ENCODE data around the gene LRRC73. TPM values are rescaled to one million over a fixed set of nuclear protein-coding genes. Genes with fewer than 3 reads are reported as not detected.

LRRC73 gene, protein sequence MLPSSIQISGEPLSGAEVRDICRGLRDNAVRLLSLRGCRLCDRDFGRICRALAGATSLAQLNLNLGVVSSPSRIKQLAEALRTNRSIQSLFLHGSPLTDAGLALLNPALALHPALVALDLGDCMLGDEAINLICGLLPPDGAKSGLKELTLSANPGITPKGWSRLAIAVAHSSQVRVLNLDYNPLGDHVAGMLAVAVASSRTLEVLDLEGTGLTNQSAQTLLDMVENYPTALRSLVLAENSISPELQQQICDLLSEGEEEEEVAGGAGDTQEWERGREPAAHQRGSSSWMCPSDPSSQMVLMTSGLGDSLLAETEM
- 0.56 to 0.96 TPM (median 0.95 TPM) in 5 replicates for total RNA-seq (2022; extraction: Qiagen RNA extraction)

GRCh38 chr6:43509984-43510826 is at the start of gene LRRC73:
Gene LRRC73 (minus strand): TSS chr6:43510346. CDS start chr6:43509785, 561 bp downstream.

DNA sequence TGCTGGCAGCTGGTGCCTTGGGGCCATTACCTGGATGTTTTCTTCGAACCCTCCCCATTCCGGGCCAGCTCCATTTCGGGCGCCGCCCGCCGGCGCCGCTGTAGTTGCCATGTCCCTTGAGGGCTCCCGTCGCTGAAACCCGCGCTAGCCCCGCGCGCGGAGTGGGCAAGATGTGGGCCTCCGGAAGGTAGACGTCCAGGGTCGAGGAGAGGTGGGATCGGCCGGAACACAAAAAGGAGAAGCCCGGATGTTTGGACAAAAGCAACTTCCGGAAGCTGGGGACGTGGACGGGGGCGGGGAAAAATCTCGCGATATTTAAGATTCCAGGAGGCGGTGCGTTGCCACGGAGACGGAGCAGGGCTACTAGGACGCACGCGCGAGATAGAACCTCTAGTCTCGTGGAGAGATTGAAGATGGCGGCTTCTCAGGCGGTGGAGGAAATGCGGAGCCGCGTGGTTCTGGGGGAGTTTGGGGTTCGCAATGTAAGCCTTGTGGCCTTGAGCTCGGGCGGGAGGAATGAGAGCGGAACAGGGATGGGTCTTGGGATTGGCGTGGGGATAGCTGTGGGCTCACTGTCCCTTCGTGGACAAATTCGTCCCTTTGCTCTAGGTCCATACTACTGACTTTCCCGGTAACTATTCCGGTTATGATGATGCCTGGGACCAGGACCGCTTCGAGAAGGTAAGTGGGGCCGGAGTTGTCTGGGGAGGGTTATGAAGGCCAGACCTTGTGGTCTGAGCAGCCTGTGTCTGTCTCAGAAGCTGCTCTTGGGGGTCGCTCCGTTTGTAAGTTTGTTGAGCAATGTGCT is 6.8 kb upstream of the LRRC73 start, which contains the start of the genes POLR1C and YIPF3:
Gene POLR1C, plus strand, starts transcription at position 393 of the 808 bp plus-strand sequence. Its CDS starts 21 bp downstream, at position 414.
Gene YIPF3, minus strand, starts transcription at position 230 of the 808 bp plus-strand sequence. Its CDS starts 119 bp downstream, at position 111.

GRCh38 chr6:43477235-43478007 is 32.7 kb downstream of the LRRC73 start, which contains the start of gene TJAP1:
Gene TJAP1 (plus strand): TSS chr6:43477570. CDS start chr6:43499002, 21,432 bp downstream.

Other genes starting within 250 kb of the LRRC73 start
- gene SLC22A7, start 212.1 kb downstream of the LRRC73 start, total RNA-seq (2022; extraction: Qiagen RNA extraction) = not detected in 5 replicates
- gene CRIP3, start 201.5 kb downstream of the LRRC73 start, total RNA-seq (2022; extraction: Qiagen RNA extraction) = 0.11 to 0.71 TPM (median 0.28 TPM) in 5 replicates
- gene ZNF318, start 140.7 kb downstream of the LRRC73 start, total RNA-seq (2022; extraction: Qiagen RNA extraction) = 4.1 to 6.3 TPM (median 5.9 TPM) in 5 replicates
- 4.4 to 10.1 TPM (median 9.4 TPM) in 5 replicates for gene ABCC10, start 82.8 kb downstream of the LRRC73 start, total RNA-seq (2022; extraction: Qiagen RNA extraction)
- 4.5 to 7.3 TPM (median 7.0 TPM) in 5 replicates for gene DLK2, start 54.8 kb downstream of the LRRC73 start, total RNA-seq (2022; extraction: Qiagen RNA extraction)
- gene TJAP1, start 32.8 kb downstream of the LRRC73 start, total RNA-seq (2022; extraction: Qiagen RNA extraction) = 14.9 to 21.6 TPM (median 17.8 TPM) in 5 replicates
- gene YIPF3, start 6.6 kb upstream of the LRRC73 start, total RNA-seq (2022; extraction: Qiagen RNA extraction) = 59.5 to 67.1 TPM (median 65.5 TPM) in 5 replicates
- gene POLR1C, start 6.7 kb upstream of the LRRC73 start, total RNA-seq (2022; extraction: Qiagen RNA extraction) = 40.0 to 46.9 TPM (median 41.8 TPM) in 5 replicates
- 24.3 to 29.7 TPM (median 27.4 TPM) in 5 replicates for gene XPO5, start 65.7 kb upstream of the LRRC73 start, total RNA-seq (2022; extraction: Qiagen RNA extraction)
- 7.5 to 10.7 TPM (median 9.4 TPM) in 5 replicates for gene POLH, start 65.8 kb upstream of the LRRC73 start, total RNA-seq (2022; extraction: Qiagen RNA extraction)
- gene GTPBP2, start 118.9 kb upstream of the LRRC73 start, total RNA-seq (2022; extraction: Qiagen RNA extraction) = 12.5 to 18.1 TPM (median 15.9 TPM) in 5 replicates
- gene MAD2L1BP, start 125.5 kb upstream of the LRRC73 start, total RNA-seq (2022; extraction: Qiagen RNA extraction) = 32.3 to 36.0 TPM (median 34.2 TPM) in 5 replicates
- 0.14 to 0.39 TPM (median 0.27 TPM) in 5 replicates for gene RSPH9, start 134.7 kb upstream of the LRRC73 start, total RNA-seq (2022; extraction: Qiagen RNA extraction)
- 47.9 to 55.2 TPM (median 51.5 TPM) in 5 replicates for gene MRPS18A, start 177.4 kb upstream of the LRRC73 start, total RNA-seq (2022; extraction: Qiagen RNA extraction)